ENCODE results near the gene SPTLC1.

DNA sequence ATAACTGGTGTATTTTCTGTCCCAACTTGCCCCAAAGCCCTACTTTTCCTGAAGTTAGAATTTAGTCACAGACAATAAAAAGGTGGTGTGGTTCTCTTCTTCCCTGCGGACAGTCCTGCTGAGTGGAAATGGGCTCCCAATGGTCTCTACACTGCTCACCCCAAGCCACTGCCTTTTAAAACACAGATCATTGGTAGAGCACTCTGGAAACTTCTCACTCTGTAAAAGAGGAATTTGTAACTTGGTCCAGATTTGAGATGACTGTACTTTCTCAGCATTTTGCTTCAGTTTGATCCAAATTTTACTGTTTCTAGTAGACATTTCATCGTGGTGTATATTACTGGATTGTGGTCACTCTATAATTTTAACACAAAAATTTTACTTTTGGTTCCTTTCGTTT lies 84.8 kb downstream of the SPTLC1 start:
- TF ChIP-seq CTCF (IDR thresholded peaks at IDR 0.05) (no peak), POLR2A (IDR thresholded peaks at IDR 0.05) (no peak), POLR2AphosphoS5 (IDR thresholded peaks at IDR 0.05) (no peak)
